Measurements from ENCODE around the gene CSNK1G1.
"Not testable (repeated sequence)": the region's sequence is repeated elsewhere in the genome, so short reads cannot be mapped to it uniquely, and the experiment has no call there.

The CSNK1G1 gene

GRCh38 chr15:64122936-64123351 is 233.0 kb downstream of the CSNK1G1 start:
- DNase-seq = no peak

DNA sequence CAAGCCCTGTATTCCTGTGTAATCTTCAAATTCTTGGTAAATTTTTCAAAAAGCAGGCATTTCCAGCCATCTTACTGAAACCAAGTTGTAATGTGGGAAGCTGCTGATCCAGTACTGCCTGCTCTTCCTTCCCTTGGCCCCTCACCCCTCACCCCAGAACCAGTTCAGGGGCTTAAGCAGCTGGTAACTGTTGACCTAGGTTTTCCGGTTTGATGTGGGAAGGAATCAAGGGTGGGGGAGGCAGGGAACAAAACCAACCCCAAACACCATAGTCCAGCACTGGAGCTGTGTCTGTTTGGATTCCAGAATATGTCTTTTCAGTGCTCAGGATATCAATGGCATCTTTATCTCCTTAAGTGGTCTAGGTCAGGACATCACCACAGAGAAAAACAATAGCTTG is 233.5 kb downstream of the CSNK1G1 start:
- DNase-seq = no peak

- no peak for DNase-seq
These were observed 234.4 kb downstream of the CSNK1G1 start for GRCh38 chr15:64121614-64122013.

DNA sequence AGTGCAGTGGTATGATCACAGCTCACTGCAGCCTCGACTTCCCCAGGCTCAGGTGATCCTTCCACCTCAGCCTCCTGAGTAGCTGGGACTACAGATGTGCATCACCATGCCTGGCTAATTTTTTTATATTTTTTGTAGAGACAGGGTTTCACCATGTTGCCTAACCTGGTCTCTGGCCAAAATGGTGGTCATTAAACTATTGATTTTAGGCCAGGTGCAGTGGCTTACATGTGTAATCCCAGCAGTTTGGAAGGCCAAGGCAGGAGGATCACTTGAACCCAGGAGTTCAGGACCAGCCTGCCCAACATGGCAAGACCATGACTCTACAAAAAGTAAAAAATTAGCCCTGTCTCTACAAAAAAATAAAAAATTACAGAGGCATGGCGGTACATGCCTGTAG is 235.7 kb downstream of the CSNK1G1 start:
- DNase-seq = not testable (repeated sequence)

DNA sequence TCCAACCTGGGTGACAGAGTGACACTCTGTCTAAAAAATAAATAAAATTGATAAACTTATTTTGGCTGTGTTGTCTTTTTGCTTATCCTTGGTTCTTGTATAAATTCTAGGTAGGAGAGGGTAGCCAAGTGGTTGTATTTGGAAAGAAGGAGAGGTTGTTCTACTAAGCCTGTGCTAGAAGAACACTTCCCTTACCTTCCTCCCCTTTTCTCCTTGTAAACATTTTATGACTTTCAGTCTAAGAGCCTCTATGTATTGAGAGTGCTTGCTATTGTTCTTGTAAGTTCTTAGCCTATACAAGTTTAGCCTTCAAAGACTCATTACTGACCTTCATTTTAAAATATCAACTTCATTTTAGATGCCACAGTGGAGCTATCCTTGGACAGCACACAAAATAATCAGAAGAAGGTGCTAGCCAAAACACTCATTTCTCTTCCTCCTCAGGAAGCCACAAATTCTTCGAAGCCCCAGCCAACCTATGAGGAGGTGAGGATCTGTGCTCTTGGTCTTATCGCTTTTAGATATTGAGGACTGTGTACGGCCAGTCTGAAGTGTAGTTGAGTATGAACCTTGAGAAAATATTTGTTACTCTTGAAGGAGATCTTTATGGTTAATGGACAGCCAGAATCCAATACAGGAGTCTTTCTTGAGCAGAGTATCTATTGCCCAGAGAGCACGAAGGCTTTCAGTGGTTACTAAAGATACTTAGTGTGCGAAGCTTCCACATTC is 238.1 kb downstream of the CSNK1G1 start:
- no peak for DNase-seq
